OCI-LY7 (cell line): Measurements from ENCODE around the gene RO60. TPM values are rescaled to one million over a fixed set of nuclear protein-coding genes. Genes with fewer than 3 reads are reported as not detected.
A peak's percentile ranks its signal among the peaks of the same experiment; 100 is the strongest.

ENCODE experiments used
- BruUV-seq: library from RNA; stranded (reverse); fragments of 400-500 nt; replicated peaks from 2 replicates; lab custom pipeline; 2021; lab: Mats Ljungman, UMichigan
- CTCF ChIA-PET: fragments of 300-600 bp; sonication (Branson Sonifier 250); formaldehyde crosslinking; loops from one replicate; lab custom pipeline; 2022; ENCODE audit warnings: antibody characterized with exemption; ENCODE audit not compliant: unreplicated experiment; lab: Charles Lee
- POLR2A ChIA-PET: fragments of 300-600 bp; sonication (Branson Sonifier 250); formaldehyde crosslinking; loops from one replicate; lab custom pipeline; 2022; ENCODE audit warnings: antibody characterized with exemption; lab: Charles Lee
- DNase-seq: peaks from one replicate; pipeline ENCODE4 v3.0.0-alpha.2; 2015; ENCODE audit warnings: low spot score
- H2AFZ ChIP-seq: fragments of 200-600 bp; sonication (generic), shearing (Covaris generic); 2 replicates; pipeline ENCODE4 v1.6.1; 2014; ENCODE audit warnings: mild to moderate bottlenecking, antibody characterized with exemption, low read length, moderate library complexity
- H3K27ac ChIP-seq: fragments of 200-600 bp; sonication (generic); 2 replicates; pipeline ENCODE4 v1.5.1; 2014; ENCODE audit warnings: mixed run types, low read depth, mild to moderate bottlenecking, moderate library complexity, low read length, inconsistent platforms; ENCODE audit not compliant: poor library complexity, severe bottlenecking
- H3K36me3 ChIP-seq: fragments of 200-600 bp; sonication (generic); 2 replicates; pipeline ENCODE4 v1.6.1; 2014; ENCODE audit warnings: mild to moderate bottlenecking, antibody characterized with exemption, low read length, moderate library complexity, mixed read lengths; ENCODE audit not compliant: insufficient read depth
- H3K4me1 ChIP-seq: fragments of 200-600 bp; sonication (generic); 2 replicates; pipeline ENCODE4 v1.5.1; 2014; ENCODE audit warnings: mild to moderate bottlenecking, low read length; ENCODE audit not compliant: insufficient read depth, poor library complexity, severe bottlenecking
- H3K4me2 ChIP-seq: fragments of 200-600 bp; sonication (generic); 2 replicates; pipeline ENCODE4 v1.6.1; 2014; ENCODE audit warnings: mild to moderate bottlenecking, low read length
- H3K4me3 ChIP-seq: fragments of 200-600 bp; sonication (generic); 2 replicates; pipeline ENCODE4 v1.5.1; 2014; ENCODE audit warnings: mild to moderate bottlenecking, low read depth, low read length; ENCODE audit not compliant: poor library complexity, severe bottlenecking
- H3K79me2 ChIP-seq: fragments of 200-600 bp; sonication (generic); 2 replicates; pipeline ENCODE4 v1.6.1; 2016; ENCODE audit warnings: low read depth, mild to moderate bottlenecking, low read length, moderate library complexity, mixed read lengths; ENCODE audit not compliant: insufficient read depth
- H3K9me2 ChIP-seq: fragments of 200-600 bp; sonication (generic); 2 replicates; pipeline ENCODE4 v1.6.1; 2016; ENCODE audit warnings: mild to moderate bottlenecking, low read length, mixed read lengths; ENCODE audit not compliant: insufficient read depth
- H3K9me3 ChIP-seq: fragments of 200-600 bp; sonication (generic); 2 replicates; pipeline ENCODE4 v1.6.1; 2014; ENCODE audit warnings: mild to moderate bottlenecking, mixed run types, low read length, mixed read lengths
- H4K20me1 ChIP-seq: fragments of 200-600 bp; sonication (generic); 2 replicates; pipeline ENCODE4 v1.6.1; 2014; ENCODE audit warnings: mild to moderate bottlenecking, antibody characterized with exemption, low read length, moderate library complexity, mixed read lengths; ENCODE audit not compliant: insufficient read depth
- EZH2phosphoT487 ChIP-seq: fragments of 200-600 bp; sonication (generic); IDR thresholded peaks from 2 replicates; pipeline ENCODE4 v1.6.1; 2018; ENCODE audit warnings: low read depth, borderline replicate concordance, mild to moderate bottlenecking, mixed run types, antibody characterized with exemption, low read length, moderate library complexity, mixed read lengths
- intact Hi-C: fragments of 100-400 bp; cut with micrococcal nuclease; formaldehyde crosslinking; loops from one replicate; pipeline ENCODE4 v1.10.0; 2022; ENCODE audit not compliant: unreplicated experiment
- total RNA-seq, 2 experiments: library from RNA; depleted of rRNA in 1 of 2; stranded (reverse); fragments of >200 nt in 1 of 2; shearing (Covaris generic) in 1 of 2; gene quantifications; 2 replicates each; pipeline ENCODE4 v1.2.3, GENCODE V29; 2014 to 2022
- TF ChIP-seq, protein P1 (sequence below): fragments of 200-600 bp; sonication (generic); conservative IDR thresholded peaks from 2 replicates; pipeline ENCODE4 v1.5.1; 2014; ENCODE audit warnings: mild to moderate bottlenecking, antibody characterized with exemption, low read length, moderate library complexity, mixed read lengths

Gene RO60
- total RNA-seq, 2 experiments from 2014 or later: 70.4 to 83.3 TPM

GRCh38 chr1:193060406-193060805, 994 bp downstream of the RO60 start:
- Histone ChIP-seq H3K27ac (peak overlapping the region; percentile 82), H3K4me2 (peak overlapping the region; percentile 84), H4K20me1 (peaks cover 26% of the 10 kb centered on the region), H3K4me3 (peak overlapping the region; percentile 100), H3K9me3 (peaks cover 8% of the 10 kb centered on the region; the same call in 1 of the 2 replicates), H3K79me2 (peaks cover 96% of the 10 kb centered on the region), H3K36me3 (peaks cover 32% of the 10 kb centered on the region), H3K4me1 (peaks cover 37% of the 10 kb centered on the region), H2AFZ (no peak overlapping the region), H3K9me2 (no peaks in the 10 kb centered on the region)
- CTCF ChIA-PET: no interaction called here
- no peak for DNase-seq
- POLR2A ChIA-PET: interaction anchor here (0.5 to 1.0 kb wide), 5 partner anchors 25 to 1402 kb away, joined by 3 to 7 read pairs (median 3); no protein-coding TSS in a partner anchor
- intact Hi-C loops: no loop called here
- TF ChIP-seq, protein P1, sequence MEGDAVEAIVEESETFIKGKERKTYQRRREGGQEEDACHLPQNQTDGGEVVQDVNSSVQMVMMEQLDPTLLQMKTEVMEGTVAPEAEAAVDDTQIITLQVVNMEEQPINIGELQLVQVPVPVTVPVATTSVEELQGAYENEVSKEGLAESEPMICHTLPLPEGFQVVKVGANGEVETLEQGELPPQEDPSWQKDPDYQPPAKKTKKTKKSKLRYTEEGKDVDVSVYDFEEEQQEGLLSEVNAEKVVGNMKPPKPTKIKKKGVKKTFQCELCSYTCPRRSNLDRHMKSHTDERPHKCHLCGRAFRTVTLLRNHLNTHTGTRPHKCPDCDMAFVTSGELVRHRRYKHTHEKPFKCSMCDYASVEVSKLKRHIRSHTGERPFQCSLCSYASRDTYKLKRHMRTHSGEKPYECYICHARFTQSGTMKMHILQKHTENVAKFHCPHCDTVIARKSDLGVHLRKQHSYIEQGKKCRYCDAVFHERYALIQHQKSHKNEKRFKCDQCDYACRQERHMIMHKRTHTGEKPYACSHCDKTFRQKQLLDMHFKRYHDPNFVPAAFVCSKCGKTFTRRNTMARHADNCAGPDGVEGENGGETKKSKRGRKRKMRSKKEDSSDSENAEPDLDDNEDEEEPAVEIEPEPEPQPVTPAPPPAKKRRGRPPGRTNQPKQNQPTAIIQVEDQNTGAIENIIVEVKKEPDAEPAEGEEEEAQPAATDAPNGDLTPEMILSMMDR: no peak
- TF ChIP-seq EZH2phosphoT487: no peak
- BruUV-seq: TSS peak; percentile 59

- no TSS peak for BruUV-seq
- Histone ChIP-seq H3K4me1 (peaks cover 37% of the 10 kb centered on the region), H3K27ac (peak overlapping the region; percentile 82)
Measured at GRCh38 chr1:193060938-193061337, 1.5 kb downstream of the RO60 start.

More at GRCh38 chr1:193060938-193061337, 1.5 kb downstream of the RO60 start:
- intact Hi-C loops: no loop called here
- CTCF ChIA-PET: no interaction called here
- peak overlapping the region; percentile 84 for H3K4me2 ChIP-seq
- H3K4me3 ChIP-seq: peak overlapping the region; percentile 100
- DNase-seq: peak; percentile 22
- peaks cover 28% of the 10 kb centered on the region for H3K36me3 ChIP-seq
- TF ChIP-seq, protein P1: no peak
- TF ChIP-seq EZH2phosphoT487: no peak
- H3K9me3 ChIP-seq: peaks cover 8% of the 10 kb centered on the region; the same call in 1 of the 2 replicates
- no peak overlapping the region for H2AFZ ChIP-seq
- H3K9me2 ChIP-seq: no peaks in the 10 kb centered on the region
- POLR2A ChIA-PET: interaction anchor here (1.0 kb wide), 1 partner anchor 24 kb away, joined by 4 read pairs; no protein-coding TSS in a partner anchor
- H3K79me2 ChIP-seq: peaks cover 96% of the 10 kb centered on the region
- H4K20me1 ChIP-seq: peaks cover 27% of the 10 kb centered on the region; the same call in 1 of the 2 replicates
